ENCODE results near the gene CCDC85C. TPM values are rescaled to one million over a fixed set of nuclear protein-coding genes. Genes with fewer than 3 reads are reported as not detected.

CCDC85C gene
- polyA plus RNA-seq, 2 donors: 30.1 to 51.0 TPM

DNA sequence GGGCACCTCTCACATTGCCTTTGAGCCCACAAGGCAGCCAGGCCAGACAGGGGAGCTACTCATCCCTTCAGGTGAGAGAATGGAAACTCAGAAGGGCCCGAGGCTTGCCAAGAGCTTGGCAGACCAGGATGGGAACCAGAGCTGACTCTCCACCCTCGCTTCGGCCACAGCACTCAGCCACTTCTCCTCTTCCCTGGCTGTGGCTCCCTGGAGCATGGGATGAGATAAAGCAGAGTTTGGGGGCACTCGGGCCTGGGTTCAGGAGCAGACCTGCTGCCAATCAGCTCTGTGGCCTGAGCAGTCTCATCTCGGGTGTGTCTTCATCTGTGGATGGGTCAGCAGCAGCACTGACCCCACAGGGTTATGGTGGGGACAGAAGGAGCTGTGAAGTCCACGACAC, 20.0 kb upstream of the CCDC85C start:
- WGBS, 2 donors: 82% methylated on average over 6 of the region's 6 CpGs
- H3K4me3 ChIP-seq (ENCODE audit: low read depth in 1 of 2, low read length in 2 of 2): no peak overlapping the region
- H3K4me1 ChIP-seq (ENCODE audit: control insufficient read depth in 2 of 2, insufficient read depth in 2 of 2, low read length in 1 of 2): peaks cover 0 to 20% of the 10 kb centered on the region in 2 donors
- H3K36me3 ChIP-seq (ENCODE audit: control insufficient read depth in 2 of 2, insufficient read depth in 2 of 2, low read length in 1 of 2): no peaks in the 10 kb centered on the region
- H3K27ac ChIP-seq (ENCODE audit: low read depth in 2 of 2, low read length in 1 of 2): peak overlapping the region in 1 of 2 donors; percentile 14
- H3K9me3 ChIP-seq (ENCODE audit: control insufficient read depth in 2 of 2, insufficient read depth in 1 of 2, low read depth in 1 of 2, low read length in 1 of 2): no peaks in the 10 kb centered on the region
- no peaks in the 10 kb centered on the region for H3K27me3 ChIP-seq (ENCODE audit: control insufficient read depth in 1 of 2, insufficient read depth in 2 of 2, low read length in 2 of 2)

GRCh38 chr14:99621948-99622347, 17.9 kb upstream of the CCDC85C start:
- no peak overlapping the region for H3K4me3 ChIP-seq (ENCODE audit: low read depth in 1 of 2, low read length in 2 of 2)
- peak overlapping the region; percentile 64 to 89 for H3K27ac ChIP-seq (ENCODE audit: low read depth in 2 of 2, low read length in 1 of 2)
- 69 to 77% methylated on average over 6 of the region's 6 CpGs for WGBS, 2 donors
- no peaks in the 10 kb centered on the region for H3K27me3 ChIP-seq (ENCODE audit: control insufficient read depth in 1 of 2, insufficient read depth in 2 of 2, low read length in 2 of 2)
- no peaks in the 10 kb centered on the region for H3K9me3 ChIP-seq (ENCODE audit: control insufficient read depth in 2 of 2, insufficient read depth in 1 of 2, low read depth in 1 of 2, low read length in 1 of 2)
- H3K4me1 ChIP-seq (ENCODE audit: control insufficient read depth in 2 of 2, insufficient read depth in 2 of 2, low read length in 1 of 2): peaks cover 0 to 15% of the 10 kb centered on the region in 2 donors
- no peaks in the 10 kb centered on the region for H3K36me3 ChIP-seq (ENCODE audit: control insufficient read depth in 2 of 2, insufficient read depth in 2 of 2, low read length in 1 of 2)

DNA sequence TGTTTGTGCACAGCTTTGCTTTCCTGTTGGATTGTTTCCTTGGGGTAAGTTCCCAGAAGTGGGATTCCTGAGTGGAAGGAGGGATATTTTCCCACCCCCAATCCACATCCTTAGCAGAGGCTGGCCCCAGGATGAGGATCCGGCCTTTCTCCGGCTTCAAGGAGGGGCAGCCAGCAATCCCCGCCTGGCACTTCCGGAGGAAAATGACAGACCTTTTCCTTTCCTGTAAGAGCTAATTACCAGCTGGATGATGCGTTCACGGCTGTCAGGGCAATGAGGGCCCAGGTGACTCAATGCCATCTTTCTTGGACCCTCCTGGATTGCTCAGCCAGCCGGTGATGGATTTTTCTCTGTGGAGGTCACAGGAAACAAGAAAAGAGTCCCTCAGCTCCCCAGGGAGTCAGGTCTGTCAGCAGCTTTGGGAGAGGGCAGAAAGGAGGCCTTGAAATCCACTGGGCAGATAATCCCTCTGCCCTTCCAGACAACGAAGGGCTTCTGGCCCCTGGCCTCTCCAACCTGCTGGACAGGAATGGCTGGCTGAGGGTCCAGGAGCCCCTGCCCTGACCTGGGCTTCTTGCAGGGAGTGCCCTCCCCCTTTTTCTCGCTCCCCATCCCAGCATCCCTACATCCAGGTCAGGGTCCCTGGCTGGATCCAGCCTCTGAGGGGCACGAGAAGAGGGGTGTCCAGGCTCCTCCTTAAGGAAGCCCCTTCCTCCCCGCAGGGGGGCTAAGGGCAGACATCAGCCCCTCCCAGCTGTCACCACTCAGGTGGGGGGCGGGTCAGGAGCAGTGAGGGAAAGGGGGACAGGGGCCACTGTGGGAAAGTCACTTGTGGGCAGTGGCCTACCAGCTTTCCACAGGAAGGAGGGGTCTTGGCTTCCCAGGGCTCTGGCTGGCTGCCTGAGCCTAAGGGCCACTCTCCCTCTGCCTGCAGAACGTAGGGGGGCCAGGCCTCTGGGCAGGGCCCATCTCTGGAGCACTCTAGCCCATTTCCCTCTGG, 16.1 kb upstream of the CCDC85C start:
- Histone ChIP-seq H3K36me3 (ENCODE audit: control insufficient read depth in 2 of 2, insufficient read depth in 2 of 2, low read length in 1 of 2) (no peaks in the 10 kb centered on the region), H3K9me3 (ENCODE audit: control insufficient read depth in 2 of 2, insufficient read depth in 1 of 2, low read depth in 1 of 2, low read length in 1 of 2) (no peaks in the 10 kb centered on the region), H3K4me1 (ENCODE audit: control insufficient read depth in 2 of 2, insufficient read depth in 2 of 2, low read length in 1 of 2) (peaks cover 0 to 13% of the 10 kb centered on the region in 2 donors), H3K27ac (ENCODE audit: low read depth in 2 of 2, low read length in 1 of 2) (peak overlapping the region in 1 of 2 donors; percentile 53), H3K4me3 (ENCODE audit: low read depth in 1 of 2, low read length in 2 of 2) (no peak overlapping the region), H3K27me3 (ENCODE audit: control insufficient read depth in 1 of 2, insufficient read depth in 2 of 2, low read length in 2 of 2) (no peaks in the 10 kb centered on the region)
- WGBS, 2 donors: 58 to 69% methylated on average over 13 of the region's 13 CpGs

- WGBS, 2 donors: 79% methylated on average over 16 of the region's 16 CpGs
- no peaks in the 10 kb centered on the region for H3K27me3 ChIP-seq (ENCODE audit: control insufficient read depth in 1 of 2, insufficient read depth in 2 of 2, low read length in 2 of 2)
- H3K36me3 ChIP-seq (ENCODE audit: control insufficient read depth in 2 of 2, insufficient read depth in 2 of 2, low read length in 1 of 2): no peaks in the 10 kb centered on the region
- no peak overlapping the region for H3K27ac ChIP-seq (ENCODE audit: low read depth in 2 of 2, low read length in 1 of 2)
- H3K4me1 ChIP-seq (ENCODE audit: control insufficient read depth in 2 of 2, insufficient read depth in 2 of 2, low read length in 1 of 2): peaks cover 6 to 9% of the 10 kb centered on the region in 2 donors
- no peaks in the 10 kb centered on the region for H3K9me3 ChIP-seq (ENCODE audit: control insufficient read depth in 2 of 2, insufficient read depth in 1 of 2, low read depth in 1 of 2, low read length in 1 of 2)
- H3K4me3 ChIP-seq (ENCODE audit: low read depth in 1 of 2, low read length in 2 of 2): no peak overlapping the region
Observed at GRCh38 chr14:99616832-99617800, 13.1 kb upstream of the CCDC85C start.

DNA sequence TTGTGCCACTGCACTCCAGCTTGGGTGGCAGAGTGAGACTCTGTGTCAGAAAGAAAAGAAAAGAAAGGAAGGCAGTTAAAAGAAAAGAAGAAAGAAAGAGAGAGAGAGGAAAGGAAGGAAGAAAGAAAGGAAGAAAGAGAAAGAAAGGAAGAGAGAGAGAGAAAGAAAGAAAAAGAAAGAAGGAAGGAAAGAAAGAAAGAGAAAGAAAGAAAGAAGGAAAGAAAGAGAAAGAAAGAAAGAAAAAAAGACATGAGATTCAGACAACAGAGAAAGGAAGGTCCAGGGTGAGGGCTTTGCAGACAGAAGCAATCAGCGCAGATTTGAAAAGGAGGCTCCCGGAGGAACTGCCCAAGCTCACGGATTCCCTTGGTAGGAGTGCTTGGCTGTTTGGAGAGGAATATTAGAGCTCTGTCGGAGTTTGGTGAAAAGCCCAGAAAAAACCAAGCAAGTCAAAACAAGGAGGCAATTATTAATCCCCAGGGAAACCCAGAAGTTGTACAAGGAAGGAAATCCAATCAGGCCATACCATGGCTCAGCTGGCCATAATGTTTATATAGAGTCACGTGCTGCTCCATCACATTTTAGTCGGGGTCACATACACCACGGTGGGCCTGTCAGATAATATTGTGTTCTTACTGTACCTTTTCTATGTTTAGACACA, 11.6 kb upstream of the CCDC85C start:
- Histone ChIP-seq H3K27ac (ENCODE audit: low read depth in 2 of 2, low read length in 1 of 2) (peak overlapping the region in 1 of 2 donors; percentile 45), H3K27me3 (ENCODE audit: control insufficient read depth in 1 of 2, insufficient read depth in 2 of 2, low read length in 2 of 2) (no peaks in the 10 kb centered on the region), H3K4me1 (ENCODE audit: control insufficient read depth in 2 of 2, insufficient read depth in 2 of 2, low read length in 1 of 2) (peaks cover 6 to 8% of the 10 kb centered on the region in 2 donors), H3K9me3 (ENCODE audit: control insufficient read depth in 2 of 2, insufficient read depth in 1 of 2, low read depth in 1 of 2, low read length in 1 of 2) (no peaks in the 10 kb centered on the region), H3K4me3 (ENCODE audit: low read depth in 1 of 2, low read length in 2 of 2) (no peak overlapping the region), H3K36me3 (ENCODE audit: control insufficient read depth in 2 of 2, insufficient read depth in 2 of 2, low read length in 1 of 2) (no peaks in the 10 kb centered on the region)
- WGBS, 2 donors: 17 to 34% methylated on average over 7 of the region's 7 CpGs

GRCh38 chr14:99612738-99613330, 8.8 kb upstream of the CCDC85C start:
- 47 to 65% methylated on average over 8 of the region's 8 CpGs for WGBS, 2 donors
- Histone ChIP-seq H3K27ac (ENCODE audit: low read depth in 2 of 2, low read length in 1 of 2) (peak overlapping the region; percentile 94 to 98), H3K27me3 (ENCODE audit: control insufficient read depth in 1 of 2, insufficient read depth in 2 of 2, low read length in 2 of 2) (no peaks in the 10 kb centered on the region), H3K9me3 (ENCODE audit: control insufficient read depth in 2 of 2, insufficient read depth in 1 of 2, low read depth in 1 of 2, low read length in 1 of 2) (no peaks in the 10 kb centered on the region), H3K4me3 (ENCODE audit: low read depth in 1 of 2, low read length in 2 of 2) (peak overlapping the region in 1 of 2 donors; percentile 0), H3K4me1 (ENCODE audit: control insufficient read depth in 2 of 2, insufficient read depth in 2 of 2, low read length in 1 of 2) (peaks cover 6 to 8% of the 10 kb centered on the region in 2 donors), H3K36me3 (ENCODE audit: control insufficient read depth in 2 of 2, insufficient read depth in 2 of 2, low read length in 1 of 2) (no peaks in the 10 kb centered on the region)

DNA sequence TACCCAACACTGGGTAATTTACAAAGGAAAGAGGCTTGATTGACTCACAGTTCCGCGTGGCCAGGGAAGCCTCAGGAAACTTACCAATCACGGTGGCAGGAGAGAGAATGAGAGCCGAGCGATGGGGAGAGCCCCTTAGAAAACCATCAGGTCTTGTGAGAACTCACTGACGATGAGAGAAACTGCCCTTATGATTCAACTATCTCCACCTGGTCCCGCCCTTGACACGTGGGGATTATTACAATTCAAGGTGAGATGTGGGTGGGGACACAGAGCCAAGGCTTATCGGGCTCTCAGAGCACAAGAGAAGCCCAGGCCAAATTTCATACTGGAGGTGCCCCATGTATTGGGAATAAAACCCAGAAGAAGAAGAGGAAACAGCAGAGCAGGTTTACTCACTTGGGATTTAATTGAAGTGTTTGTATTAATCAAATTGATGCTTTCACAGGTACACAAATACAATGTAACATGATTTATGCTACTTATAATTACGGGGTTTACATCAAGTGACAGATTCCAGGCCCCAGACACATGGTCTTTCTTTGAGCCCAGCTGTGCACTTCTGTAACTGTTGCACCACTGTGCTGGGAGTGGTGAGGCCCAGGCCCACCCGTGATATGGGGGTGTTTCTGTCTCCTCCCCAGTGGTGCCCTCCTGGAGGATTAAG, 8.2 kb upstream of the CCDC85C start:
- 50 to 51% methylated on average over 11 of the region's 11 CpGs for WGBS, 2 donors
- no peaks in the 10 kb centered on the region for H3K9me3 ChIP-seq (ENCODE audit: control insufficient read depth in 2 of 2, insufficient read depth in 1 of 2, low read depth in 1 of 2, low read length in 1 of 2)
- peak overlapping the region in 1 of 2 donors; percentile 0 for H3K4me3 ChIP-seq (ENCODE audit: low read depth in 1 of 2, low read length in 2 of 2)
- H3K27me3 ChIP-seq (ENCODE audit: control insufficient read depth in 1 of 2, insufficient read depth in 2 of 2, low read length in 2 of 2): no peaks in the 10 kb centered on the region
- peak overlapping the region; percentile 94 to 98 for H3K27ac ChIP-seq (ENCODE audit: low read depth in 2 of 2, low read length in 1 of 2)
- peaks cover 6 to 8% of the 10 kb centered on the region in 2 donors for H3K4me1 ChIP-seq (ENCODE audit: control insufficient read depth in 2 of 2, insufficient read depth in 2 of 2, low read length in 1 of 2)
- no peaks in the 10 kb centered on the region for H3K36me3 ChIP-seq (ENCODE audit: control insufficient read depth in 2 of 2, insufficient read depth in 2 of 2, low read length in 1 of 2)

DNA sequence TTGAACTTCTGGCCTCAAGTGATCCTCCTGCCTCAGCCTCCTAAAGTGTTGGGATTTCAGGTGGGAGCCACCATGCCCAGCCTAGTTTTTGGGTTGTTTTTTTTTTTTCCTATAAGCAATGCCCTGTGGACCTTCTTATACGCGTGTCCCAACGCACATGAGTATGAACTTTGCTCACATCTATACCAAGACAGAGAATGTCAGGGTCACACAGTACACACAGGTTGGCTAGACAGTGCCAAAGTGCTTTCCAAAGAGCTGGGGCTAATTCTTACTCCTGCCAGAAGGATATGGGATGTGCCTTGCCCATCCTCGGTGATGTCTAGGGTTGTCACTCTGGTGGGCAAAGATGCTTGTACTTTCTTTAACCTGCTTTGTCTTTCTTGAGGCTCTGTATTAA, 7.6 kb upstream of the CCDC85C start:
- Histone ChIP-seq H3K9me3 (ENCODE audit: control insufficient read depth in 2 of 2, insufficient read depth in 1 of 2, low read depth in 1 of 2, low read length in 1 of 2) (no peaks in the 10 kb centered on the region), H3K4me1 (ENCODE audit: control insufficient read depth in 2 of 2, insufficient read depth in 2 of 2, low read length in 1 of 2) (peaks cover 6 to 8% of the 10 kb centered on the region in 2 donors), H3K36me3 (ENCODE audit: control insufficient read depth in 2 of 2, insufficient read depth in 2 of 2, low read length in 1 of 2) (no peaks in the 10 kb centered on the region), H3K4me3 (ENCODE audit: low read depth in 1 of 2, low read length in 2 of 2) (no peak overlapping the region), H3K27ac (ENCODE audit: low read depth in 2 of 2, low read length in 1 of 2) (peak overlapping the region; percentile 84 to 90), H3K27me3 (ENCODE audit: control insufficient read depth in 1 of 2, insufficient read depth in 2 of 2, low read length in 2 of 2) (no peaks in the 10 kb centered on the region)
- WGBS, 2 donors: 84 to 92% methylated on average over 4 of the region's 4 CpGs

All from esophagus (tissue), 2 donors.